Measurements from ENCODE around the gene EFCAB14. TPM values are rescaled to one million over a fixed set of nuclear protein-coding genes. Genes with fewer than 3 reads are reported as not detected.

The EFCAB14 gene
- polyA plus RNA-seq, 1 donor (not counting 4 experiments of a cell fraction or from before 2014, with no cell fraction given) = 61.8 TPM

- Histone ChIP-seq H3K27ac (ENCODE audit: control insufficient read depth, insufficient read depth, low read length) (peak overlapping the region; percentile 48), H3K4me2 (ENCODE audit: control insufficient read depth, extremely low read depth, insufficient read depth, low read depth, low read length) (peak overlapping the region; percentile 86), H3K4me1 (ENCODE audit: control insufficient read depth, extremely low read depth, insufficient read depth, low read length) (peaks cover 22% of the 10 kb centered on the region), H3K9ac (ENCODE audit: control insufficient read depth, extremely low read depth, insufficient read depth, low read length) (no peak overlapping the region), H2AFZ (ENCODE audit: control insufficient read depth, low read length) (peak overlapping the region; percentile 72), H3K36me3 (ENCODE audit: control insufficient read depth in 2 of 2, extremely low read depth in 1 of 2, insufficient read depth in 2 of 2, low read length in 2 of 2) (peaks cover 10% of the 10 kb centered on the region in 2 experiments), H3K9me1 (ENCODE audit: control insufficient read depth, extremely low read depth, insufficient read depth, low read length) (no peaks in the 10 kb centered on the region), H3K9me3 (ENCODE audit: control insufficient read depth, low read depth, low read length) (no peaks in the 10 kb centered on the region), H3K4me3 (ENCODE audit: control insufficient read depth in 2 of 3, extremely low read depth in 1 of 3, insufficient read depth in 2 of 3, low read depth in 1 of 3, low read length in 3 of 3) (peak overlapping the region in 2 of 3 experiments; percentile 54 to 56), H4K20me1 (ENCODE audit: control insufficient read depth, extremely low read depth, insufficient read depth, low read length) (no peaks in the 10 kb centered on the region), H3K27me3 (ENCODE audit: control insufficient read depth, extremely low read depth, insufficient read depth, low read length) (no peaks in the 10 kb centered on the region), H3K79me2 (ENCODE audit: control insufficient read depth, insufficient read depth, low read length) (peaks cover 31% of the 10 kb centered on the region)
- peak; percentile 51 for FAIRE-seq
- dilution Hi-C loops (cut with MboI; ENCODE audit: extremely low pct_ligation_motif_present, low sequenced_read_pairs) = no loop called here
- DNase-seq (ENCODE audit: low read depth, low spot score) = peak; percentile 7
- TF ChIP-seq EZH2 (IDR thresholded peaks at IDR 0.05; ENCODE audit: low read length) (no peak), CTCF (optimal IDR thresholded peaks at IDR 0.05 in 1 of 3, IDR thresholded peaks at IDR 0.05 in 1 of 3, conservative IDR thresholded peaks at IDR 0.05 in 1 of 3; ENCODE audit: extremely low read depth in 1 of 3, insufficient read depth in 2 of 3, low read length in 3 of 3) (no peak)
Observed at GRCh38 chr1:46719689-46720088, 775 bp upstream of the EFCAB14 start.

DNA sequence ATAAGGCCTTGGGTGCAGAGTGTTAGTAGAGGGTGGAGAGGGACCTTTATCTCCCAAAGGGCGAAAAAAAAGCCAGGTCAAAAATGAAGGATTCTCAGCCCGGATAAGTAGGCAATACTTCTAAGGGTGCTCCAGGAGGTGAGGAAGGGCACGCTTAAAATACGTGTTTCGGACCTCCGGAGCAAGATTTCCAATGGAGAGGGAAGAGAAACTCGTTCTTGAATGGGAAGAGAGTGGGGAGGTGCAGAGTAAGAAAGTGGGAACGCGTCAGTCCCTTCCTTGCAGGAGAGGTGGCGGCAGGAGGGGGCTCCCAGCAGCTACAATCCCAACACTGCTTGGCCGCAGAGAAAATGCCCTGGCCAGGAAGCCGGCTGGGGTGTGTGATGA lies 581 bp downstream of the EFCAB14 start:
- H3K9me1 ChIP-seq (ENCODE audit: control insufficient read depth, extremely low read depth, insufficient read depth, low read length) = no peaks in the 10 kb centered on the region
- H3K79me2 ChIP-seq (ENCODE audit: control insufficient read depth, insufficient read depth, low read length) = peaks cover 34% of the 10 kb centered on the region
- DNase-seq (ENCODE audit: low read depth, low spot score) (no peak), FAIRE-seq (no peak)
- H3K27me3 ChIP-seq (ENCODE audit: control insufficient read depth, extremely low read depth, insufficient read depth, low read length) = no peaks in the 10 kb centered on the region
- H3K4me3 ChIP-seq (ENCODE audit: control insufficient read depth in 2 of 3, extremely low read depth in 1 of 3, insufficient read depth in 2 of 3, low read depth in 1 of 3, low read length in 3 of 3) = peak overlapping the region; percentile 82 to 86 (median 86)
- peaks cover 10 to 15% of the 10 kb centered on the region in 2 experiments for H3K36me3 ChIP-seq (ENCODE audit: control insufficient read depth in 2 of 2, extremely low read depth in 1 of 2, insufficient read depth in 2 of 2, low read length in 2 of 2)
- H2AFZ ChIP-seq (ENCODE audit: control insufficient read depth, low read length) = peak overlapping the region; percentile 75
- dilution Hi-C loops (cut with MboI; ENCODE audit: extremely low pct_ligation_motif_present, low sequenced_read_pairs) = no loop called here
- H3K4me2 ChIP-seq (ENCODE audit: control insufficient read depth, extremely low read depth, insufficient read depth, low read depth, low read length) = peak overlapping the region; percentile 91
- H3K4me1 ChIP-seq (ENCODE audit: control insufficient read depth, extremely low read depth, insufficient read depth, low read length) = peaks cover 22% of the 10 kb centered on the region
- no peaks in the 10 kb centered on the region for H3K9me3 ChIP-seq (ENCODE audit: control insufficient read depth, low read depth, low read length)
- no peaks in the 10 kb centered on the region for H4K20me1 ChIP-seq (ENCODE audit: control insufficient read depth, extremely low read depth, insufficient read depth, low read length)
- TF ChIP-seq EZH2 (IDR thresholded peaks at IDR 0.05; ENCODE audit: low read length) (no peak), CTCF (optimal IDR thresholded peaks at IDR 0.05 in 1 of 3, IDR thresholded peaks at IDR 0.05 in 1 of 3, conservative IDR thresholded peaks at IDR 0.05 in 1 of 3; ENCODE audit: extremely low read depth in 1 of 3, insufficient read depth in 2 of 3, low read length in 3 of 3) (no peak)
- peak overlapping the region; percentile 88 for H3K9ac ChIP-seq (ENCODE audit: control insufficient read depth, extremely low read depth, insufficient read depth, low read length)
- peak overlapping the region; percentile 77 for H3K27ac ChIP-seq (ENCODE audit: control insufficient read depth, insufficient read depth, low read length)

All from keratinocyte (primary cell).